Pancreas (tissue), 10 donors: ENCODE data around the gene IRAK2. TPM values are rescaled to one million over a fixed set of nuclear protein-coding genes. Genes with fewer than 3 reads are reported as not detected.
A peak's percentile ranks its signal among the peaks of the same experiment; 100 is the strongest.

ENCODE experiments used
- ATAC-seq, 4 donors: fragments of 200-7000 bp; cut with Tn5 transposase; one replicate each; pipeline versions ENCODE4 v1.8.0 to v1.9.1; 2020; ENCODE audit warnings: mild to moderate bottlenecking in 4 of 4, moderate library complexity in 4 of 4
- DNase-seq, 6 donors: peaks; one replicate each; pipeline ENCODE4 v3.0.0-alpha.2; 2020
- FAIRE-seq: peaks from 2 replicates; lab custom pipeline; 2012; peaks lifted over from hg19 to GRCh38; lab: Jason Lieb, UNC
- H3K27ac ChIP-seq, 4 donors: fragments of 200-600 bp; sonication (generic); 1 replicate in 3 of 4; 2 replicates in 1 of 4; pipeline versions ENCODE4 v1.5.0 to v1.8.0; 2020
- H3K27me3 ChIP-seq, 4 donors: fragments of 200-600 bp; one replicate each; pipeline ENCODE4 v1.8.0; 2021
- H3K36me3 ChIP-seq, 3 donors: fragments of 200-600 bp; sonication (generic) in 1 of 3; one replicate each; pipeline versions ENCODE4 v1.5.0 to v1.8.0; 2020 to 2021
- H3K4me1 ChIP-seq, 3 donors: fragments of 200-600 bp; one replicate each; pipeline ENCODE4 v1.8.0; 2021
- H3K4me3 ChIP-seq, 4 donors: fragments of 200-600 bp; sonication (generic) in 2 of 4; one replicate each; pipeline versions ENCODE4 v1.5.0 to v1.8.0; 2020 to 2021
- H3K9me3 ChIP-seq, 4 donors: fragments of 200-600 bp; one replicate each; pipeline ENCODE4 v1.8.0; 2021
- WGBS, 2 donors: extraction: QIAGEN DNeasy Blood & Tissue Kit; methylation state at CpG; one replicate each; pipeline ENCODE4 v1.1.7; 2013; 5-methylcytosine and 5-hydroxymethylcytosine counted together
- intact Hi-C, 3 donors: fragments of 100-400 bp; cut with DNase I; formaldehyde crosslinking; loops; one replicate each; pipeline versions ENCODE4 v1.11.1 to v1.14.2; 2022
- polyA plus RNA-seq, 2 donors: library from polyadenylated mRNA; stranded (reverse); fragments of 200-250 nt; gene quantifications; one replicate each; pipeline ENCODE4 v1.2.3, GENCODE V29; 2013
- total RNA-seq, 6 donors: library from RNA; stranded (reverse); fragmentation: NEBNext Ultra II Directional in 4 of 6; extraction: Animal tissue kit (Norgen Biotek cat#: 25700) in 4 of 6; gene quantifications; one replicate each; pipeline versions ENCODE4 v1.2.1 to v1.2.4, GENCODE V29; 2021 to 2023
- TF ChIP-seq, protein P1 (sequence below), 4 donors: fragments of 200-600 bp; sonication (generic) in 3 of 4; IDR thresholded peaks; one replicate each; pipeline versions ENCODE4 v1.5.0 to v1.8.0; 2021; ENCODE audit warnings: antibody characterized with exemption in 4 of 4
- donor health status: healthy with polysubstance abuse.
- donor health status: DM: no; HTN: no; CAD: no; lungs with moderate emphysema.
- donor health status: DM: no; HTN: no; CAD: no.
- donor health status: control.
- donor health status: control.
- donor health status: Bipolar disorder and iron deficiency.
- donor health status: DM: yes; HTN: yes; CAD: no.
- donor health status: DM: no; HTN: no; CAD: no.
- donor health status: DM: no; HTN: no; CAD: no.
- donor health status: DM: yes; HTN: yes; CAD: no.

The IRAK2 gene
- total and polyA plus RNA-seq, 8 donors: 0.74 to 5.4 (median 1.2) TPM

DNA sequence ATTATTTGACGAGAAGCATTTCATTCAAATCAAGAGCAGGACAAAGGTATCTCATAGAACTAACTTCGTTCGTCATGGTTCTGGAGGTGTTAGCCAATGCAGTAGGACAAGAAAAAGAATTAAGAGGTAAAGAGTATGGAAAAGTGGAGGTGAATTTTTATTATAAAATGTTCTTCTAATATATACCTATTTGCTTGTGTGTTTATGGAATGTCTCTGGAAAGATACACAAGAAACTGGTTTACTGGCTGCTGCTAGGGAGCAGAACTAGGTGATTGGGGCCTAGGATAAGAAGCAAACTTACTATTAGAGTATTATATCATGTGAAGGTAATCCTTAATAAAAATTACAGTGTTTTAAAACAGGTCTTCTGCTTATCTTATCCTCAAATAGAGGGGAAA is 52.6 kb downstream of the IRAK2 start:
- Histone ChIP-seq H3K36me3 (no peaks in the 10 kb centered on the region), H3K27me3 (no peaks in the 10 kb centered on the region), H3K4me3 (no peak overlapping the region), H3K27ac (no peak overlapping the region), H3K9me3 (no peaks in the 10 kb centered on the region), H3K4me1 (no peaks in the 10 kb centered on the region)
- intact Hi-C loops: no loop called here
- WGBS, 2 donors: 83 to 97% methylated on average over 3 of the region's 3 CpGs
- FAIRE-seq: no peak
- no peak for ATAC-seq
- TF ChIP-seq, protein P1, sequence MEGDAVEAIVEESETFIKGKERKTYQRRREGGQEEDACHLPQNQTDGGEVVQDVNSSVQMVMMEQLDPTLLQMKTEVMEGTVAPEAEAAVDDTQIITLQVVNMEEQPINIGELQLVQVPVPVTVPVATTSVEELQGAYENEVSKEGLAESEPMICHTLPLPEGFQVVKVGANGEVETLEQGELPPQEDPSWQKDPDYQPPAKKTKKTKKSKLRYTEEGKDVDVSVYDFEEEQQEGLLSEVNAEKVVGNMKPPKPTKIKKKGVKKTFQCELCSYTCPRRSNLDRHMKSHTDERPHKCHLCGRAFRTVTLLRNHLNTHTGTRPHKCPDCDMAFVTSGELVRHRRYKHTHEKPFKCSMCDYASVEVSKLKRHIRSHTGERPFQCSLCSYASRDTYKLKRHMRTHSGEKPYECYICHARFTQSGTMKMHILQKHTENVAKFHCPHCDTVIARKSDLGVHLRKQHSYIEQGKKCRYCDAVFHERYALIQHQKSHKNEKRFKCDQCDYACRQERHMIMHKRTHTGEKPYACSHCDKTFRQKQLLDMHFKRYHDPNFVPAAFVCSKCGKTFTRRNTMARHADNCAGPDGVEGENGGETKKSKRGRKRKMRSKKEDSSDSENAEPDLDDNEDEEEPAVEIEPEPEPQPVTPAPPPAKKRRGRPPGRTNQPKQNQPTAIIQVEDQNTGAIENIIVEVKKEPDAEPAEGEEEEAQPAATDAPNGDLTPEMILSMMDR (IDR thresholded peaks at IDR 0.05): no peak
- no peak for DNase-seq

DNA sequence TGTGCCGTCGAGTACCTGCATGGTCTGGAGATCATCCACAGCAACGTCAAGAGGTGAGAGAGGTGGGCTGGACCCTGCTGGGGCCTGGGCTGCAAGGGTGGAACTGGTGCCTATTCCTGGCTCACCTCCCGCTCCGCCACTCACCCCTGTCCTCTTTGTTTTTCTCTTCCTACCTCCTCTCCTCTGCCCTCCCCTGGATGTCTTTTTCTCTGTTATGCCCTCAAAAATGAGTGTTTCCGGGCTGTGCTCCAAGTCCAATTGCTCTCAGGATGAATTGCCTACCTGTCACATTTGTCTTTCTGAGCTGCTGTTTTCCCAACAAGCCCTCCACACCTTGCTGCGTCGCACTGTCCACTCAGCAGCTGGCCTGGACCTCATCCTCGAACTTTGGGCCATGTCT is 55.0 kb downstream of the IRAK2 start:
- FAIRE-seq (no peak), DNase-seq (peak in 2 of 6 donors; percentile 11 to 29), ATAC-seq (peak; percentile 36 to 76 (median 66))
- TF ChIP-seq, protein P1 (IDR thresholded peaks at IDR 0.05): no peak
- WGBS, 2 donors: 53 to 61% methylated on average over 9 of the region's 9 CpGs
- Histone ChIP-seq H3K36me3 (no peaks in the 10 kb centered on the region), H3K4me3 (no peak overlapping the region), H3K27me3 (no peaks in the 10 kb centered on the region), H3K9me3 (no peaks in the 10 kb centered on the region), H3K27ac (peak overlapping the region in 3 of 4 donors; percentile 22 to 72 (median 28)), H3K4me1 (no peaks in the 10 kb centered on the region)
- intact Hi-C loops: loop anchor here in 1 of 3 donors (10.0 kb wide), 1 partner anchor 275 kb away; no protein-coding TSS in a partner anchor

DNA sequence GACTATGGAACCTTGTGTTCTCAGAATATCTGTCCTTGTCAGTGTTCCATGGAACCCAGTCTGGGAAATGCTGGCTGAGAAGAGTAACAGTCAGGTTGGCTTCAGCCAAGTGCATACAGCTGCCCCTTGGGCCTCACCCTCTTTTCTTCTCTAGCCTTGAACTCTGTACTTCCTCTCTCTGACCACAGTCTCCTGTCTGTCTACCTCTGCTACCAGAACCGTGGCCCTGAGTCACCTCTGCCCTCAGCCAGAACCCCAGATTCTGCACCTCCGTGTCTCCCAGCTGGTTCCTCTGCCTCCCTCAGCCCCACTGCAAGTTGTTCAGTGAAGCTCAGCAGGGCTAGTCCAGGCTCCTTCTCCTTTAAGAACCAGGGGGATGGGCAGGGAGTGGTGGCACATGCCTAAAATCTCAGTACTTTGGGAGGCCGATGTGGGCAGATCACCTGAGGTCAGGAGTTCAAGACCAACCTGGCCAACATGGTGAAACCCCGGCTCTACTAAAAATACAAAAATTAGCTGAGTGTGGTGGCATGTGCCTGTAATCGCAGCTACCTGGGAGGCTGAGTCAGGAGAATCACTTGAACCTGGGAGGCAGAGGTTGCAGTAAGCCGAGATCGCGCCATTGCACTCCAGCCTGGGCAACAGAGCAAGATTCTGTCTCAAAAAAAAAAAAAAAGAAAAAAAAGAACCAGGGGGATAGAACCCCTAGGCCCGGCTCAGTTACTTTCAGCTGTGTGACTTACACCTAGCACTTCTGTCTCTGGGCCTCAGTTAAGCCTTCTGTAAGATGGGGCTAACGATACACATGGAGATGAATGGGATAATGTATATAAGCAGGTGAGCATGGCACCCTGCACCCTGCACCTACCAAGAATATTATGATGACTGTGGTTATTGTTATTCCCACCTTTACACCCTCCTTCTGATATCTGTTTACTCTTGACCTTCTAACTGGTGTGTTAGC is 59.2 kb downstream of the IRAK2 start:
- FAIRE-seq (no peak), DNase-seq (no peak), ATAC-seq (no peak)
- no peak overlapping the region for H3K4me3 ChIP-seq
- no peaks in the 10 kb centered on the region for H3K4me1 ChIP-seq
- WGBS, 2 donors: 82 to 84% methylated on average over 10 of the region's 10 CpGs
- intact Hi-C loops: loop anchor here in 1 of 3 donors (10.0 kb wide), 1 partner anchor 279 kb away; no protein-coding TSS in a partner anchor
- H3K27me3 ChIP-seq: no peaks in the 10 kb centered on the region
- no peaks in the 10 kb centered on the region for H3K36me3 ChIP-seq
- no peaks in the 10 kb centered on the region for H3K9me3 ChIP-seq
- H3K27ac ChIP-seq: no peak overlapping the region
- TF ChIP-seq, protein P1 (IDR thresholded peaks at IDR 0.05): no peak

DNA sequence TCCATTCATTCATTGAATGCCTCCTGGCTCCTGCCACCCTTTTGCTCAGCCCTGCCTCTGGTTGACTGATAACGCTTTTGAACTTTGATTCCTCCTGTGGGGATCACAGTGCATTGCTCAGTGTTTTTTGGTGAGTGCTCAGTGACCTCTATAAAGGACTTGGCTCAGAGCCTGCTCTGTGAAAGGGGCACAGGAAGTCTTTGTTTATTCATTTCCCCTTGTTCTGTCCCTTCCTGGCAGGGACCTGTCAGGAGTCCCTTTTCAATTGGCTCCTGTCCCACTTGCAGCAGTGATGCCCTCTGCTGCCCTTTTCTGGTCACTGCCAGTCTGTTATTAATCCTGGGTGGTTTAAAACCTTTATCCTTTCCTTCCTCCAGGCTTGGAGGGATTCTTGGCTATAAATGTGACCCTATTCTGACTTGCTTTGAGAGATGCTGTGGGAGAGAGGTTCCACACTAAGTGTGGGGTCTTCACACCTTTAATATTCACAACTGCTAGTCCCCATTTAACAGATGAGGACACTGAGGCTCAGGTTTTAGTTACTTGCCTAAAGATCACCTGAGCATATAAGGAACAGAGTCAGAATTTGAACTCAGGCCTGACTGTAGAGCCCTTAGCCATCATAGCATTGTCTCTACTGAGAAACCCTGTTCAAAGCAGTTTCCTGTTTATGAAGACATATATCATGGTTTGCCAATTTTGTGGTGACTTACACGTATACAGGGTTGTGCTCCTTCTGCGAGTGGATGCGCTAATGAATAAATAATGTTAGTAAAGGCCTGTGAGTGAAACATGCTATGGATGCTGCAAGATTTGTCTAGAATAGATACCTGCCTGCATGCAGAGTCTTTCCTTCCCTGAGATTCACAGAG is 60.3 kb downstream of the IRAK2 start:
- peak; percentile 92 to 97 (median 95) for ATAC-seq
- WGBS, 2 donors: 64 to 67% methylated on average over 4 of the region's 4 CpGs

More for the DNA sequence above, 60.3 kb downstream of the IRAK2 start:
- H3K27ac ChIP-seq: no peak overlapping the region
- H3K4me3 ChIP-seq: no peak overlapping the region
- TF ChIP-seq, protein P1 (IDR thresholded peaks at IDR 0.05): peak; percentile 40 to 74 (median 72)
- DNase-seq (peak in 5 of 6 donors; percentile 61 to 84 (median 65)), FAIRE-seq (no peak)
- no peaks in the 10 kb centered on the region for H3K4me1 ChIP-seq
- no peaks in the 10 kb centered on the region for H3K27me3 ChIP-seq
- H3K9me3 ChIP-seq: no peaks in the 10 kb centered on the region
- no peaks in the 10 kb centered on the region for H3K36me3 ChIP-seq
- intact Hi-C loops: loop anchor here in 1 of 3 donors (10.0 kb wide), 1 partner anchor 280 kb away; no protein-coding TSS in a partner anchor
